Mucosa of rectum (tissue), 2 donors: ENCODE data around the gene LAMB4.

ENCODE experiments used
- H3K27ac ChIP-seq, 2 donors: one replicate each; pipeline ENCODE4 v1.7.0; 2013; ENCODE audit warnings: inconsistent platforms in 2 of 2, low read depth in 2 of 2, low read length in 2 of 2
- H3K27me3 ChIP-seq, 2 donors: one replicate each; pipeline ENCODE4 v1.7.0; 2013; ENCODE audit warnings: low read length in 2 of 2; ENCODE audit not compliant: control insufficient read depth in 2 of 2, insufficient read depth in 2 of 2
- H3K36me3 ChIP-seq, 2 donors: one replicate each; pipeline ENCODE4 v1.7.0; 2013; ENCODE audit warnings: low read length in 2 of 2; ENCODE audit not compliant: control insufficient read depth in 2 of 2, insufficient read depth in 2 of 2
- H3K4me1 ChIP-seq, 2 donors: one replicate each; pipeline ENCODE4 v1.7.0; 2013; ENCODE audit warnings: low read length in 2 of 2, mild to moderate bottlenecking in 1 of 2; ENCODE audit not compliant: control insufficient read depth in 2 of 2, insufficient read depth in 2 of 2
- H3K4me3 ChIP-seq, 2 donors: one replicate each; pipeline ENCODE4 v1.7.0; 2013; ENCODE audit warnings: low read length in 2 of 2
- H3K9ac ChIP-seq, 2 donors: one replicate each; pipeline ENCODE4 v1.7.0; 2013; ENCODE audit warnings: low read length in 2 of 2, low read depth in 1 of 2, mild to moderate bottlenecking in 1 of 2
- H3K9me3 ChIP-seq, 2 donors: one replicate each; pipeline ENCODE4 v1.7.0; 2013; ENCODE audit warnings: low read length in 2 of 2; ENCODE audit not compliant: control insufficient read depth in 2 of 2
- donor health status: healthy.
- donor health status: Normal muscosa, but diverticular disease.

Gene LAMB4

GRCh38 chr7:107975394-107976013, 154.7 kb downstream of the LAMB4 start:
- no peak overlapping the region for H3K9ac ChIP-seq
- H3K36me3 ChIP-seq: peaks cover 29 to 55% of the 10 kb centered on the region in 2 donors
- no peaks in the 10 kb centered on the region for H3K27me3 ChIP-seq
- H3K4me3 ChIP-seq: no peak overlapping the region
- H3K4me1 ChIP-seq: no peaks in the 10 kb centered on the region
- no peak overlapping the region for H3K27ac ChIP-seq
- H3K9me3 ChIP-seq: no peaks in the 10 kb centered on the region

DNA sequence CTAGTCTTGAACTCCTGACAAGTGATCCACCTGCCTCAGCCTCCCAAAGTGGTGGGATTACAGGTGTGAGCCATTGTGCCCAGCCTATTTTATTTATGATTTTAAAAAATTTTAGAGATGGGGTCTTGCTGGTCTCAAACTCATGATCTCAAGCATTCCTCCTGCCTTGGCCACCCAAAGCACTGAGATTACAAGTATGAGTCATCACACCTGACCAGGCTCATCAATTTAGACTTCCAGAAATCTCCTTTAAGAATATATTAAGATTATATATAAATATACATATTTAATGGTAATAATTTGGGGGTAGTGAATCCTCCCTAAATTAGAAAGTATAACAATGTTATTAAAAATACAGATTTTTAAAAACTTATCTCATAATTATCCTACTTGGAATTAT, 156.3 kb downstream of the LAMB4 start:
- Histone ChIP-seq H3K4me3 (no peak overlapping the region), H3K27ac (no peak overlapping the region), H3K36me3 (peaks cover 29 to 51% of the 10 kb centered on the region in 2 donors), H3K4me1 (no peaks in the 10 kb centered on the region), H3K27me3 (no peaks in the 10 kb centered on the region), H3K9ac (no peak overlapping the region), H3K9me3 (no peaks in the 10 kb centered on the region)
